ENCODE measurements around the gene RALB.
"Not testable (repeated sequence)": the region's sequence is repeated elsewhere in the genome, so short reads cannot be mapped to it uniquely, and the experiment has no call there.

Gene RALB

DNA sequence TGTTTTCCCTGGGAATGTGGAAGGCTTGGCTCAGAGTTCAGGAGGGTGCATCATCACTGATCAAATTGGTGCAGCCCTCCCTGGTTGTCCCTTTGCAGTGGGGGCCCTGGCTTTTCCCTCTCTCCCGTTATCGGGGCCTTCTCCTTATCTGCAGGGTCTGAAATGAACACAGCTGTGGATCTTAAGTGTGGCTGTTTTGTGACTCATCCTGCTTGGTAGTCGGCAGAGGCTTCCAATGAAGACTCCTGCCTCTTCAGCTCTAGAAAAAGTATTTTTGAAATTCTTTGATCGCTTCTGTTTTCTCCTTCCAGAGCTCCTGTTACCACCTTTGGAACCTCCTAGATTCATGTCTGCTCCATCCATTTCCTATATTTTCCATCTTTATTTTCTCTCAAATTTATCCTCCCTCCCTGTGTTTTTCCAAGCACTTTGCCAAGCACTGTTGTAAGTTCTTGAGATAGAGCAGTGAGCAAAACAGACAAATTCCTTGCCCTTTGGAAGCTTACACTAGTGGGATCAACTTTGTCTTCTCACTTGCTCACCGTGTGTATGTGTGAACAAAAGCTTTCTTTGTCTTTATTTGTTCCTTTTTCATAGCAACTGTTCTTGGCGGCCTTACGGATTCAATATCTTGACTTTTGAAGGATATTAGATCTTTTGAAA lies 45.7 kb downstream of the RALB start:
- no peak for DNase-seq

DNA sequence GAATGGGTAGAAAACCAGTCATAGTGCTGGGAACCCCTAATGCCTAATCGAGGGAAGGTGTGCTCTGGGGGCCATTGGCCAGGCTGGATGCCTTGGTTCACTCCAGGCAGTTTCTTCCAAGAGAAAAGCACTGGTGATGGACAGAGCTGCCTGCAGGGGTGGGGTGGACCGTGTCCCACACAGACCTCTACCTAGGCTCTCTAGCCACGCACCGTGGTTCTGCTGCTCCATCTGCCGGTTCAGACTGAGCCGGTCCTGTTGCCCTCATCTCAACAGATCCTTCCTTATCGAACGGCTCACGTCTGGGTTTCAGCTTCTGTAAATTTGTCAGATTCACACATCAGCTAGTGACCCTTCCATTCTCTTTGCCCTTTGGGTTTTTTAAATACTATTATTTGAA lies 46.4 kb downstream of the RALB start:
- DNase-seq: no peak

DNA sequence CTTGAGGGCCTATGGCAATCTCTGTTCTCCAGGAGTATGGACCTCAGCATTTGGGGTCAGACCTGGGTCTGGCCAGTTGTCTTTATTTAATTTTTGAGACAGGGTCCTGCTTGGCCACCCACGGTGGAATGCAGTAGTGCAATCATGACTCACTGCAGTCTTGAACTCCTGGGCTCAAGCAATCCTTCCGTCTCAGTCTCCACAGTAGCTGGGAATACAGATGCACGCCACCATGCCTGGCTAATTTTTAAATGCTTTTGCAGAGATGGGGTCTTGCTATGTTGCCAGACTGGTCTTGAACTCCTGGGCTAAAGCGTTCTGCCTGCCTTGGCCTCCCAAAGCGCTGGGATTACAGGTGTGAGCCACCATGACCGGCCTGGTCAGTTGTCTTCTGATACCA lies 46.9 kb downstream of the RALB start:
- DNase-seq: no peak

DNA sequence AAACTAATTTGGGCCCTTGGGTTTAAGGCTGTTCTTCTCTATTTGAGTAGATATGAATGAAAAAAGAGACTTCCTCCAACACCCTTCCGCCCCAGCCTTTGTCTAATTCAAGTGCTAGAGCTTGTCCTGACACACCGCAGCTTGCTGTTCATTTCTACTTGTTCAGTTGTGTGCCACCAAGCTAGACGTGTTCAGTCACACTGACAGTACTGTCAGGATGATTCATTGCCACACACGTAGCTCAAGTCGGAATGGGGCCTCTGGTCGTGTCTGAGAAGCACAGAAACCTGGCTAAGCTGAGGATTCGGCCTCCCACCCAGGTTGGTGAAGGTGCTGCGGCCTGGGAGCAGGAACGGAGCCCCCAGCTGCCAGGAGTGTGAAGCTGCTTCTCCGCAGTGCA lies 47.7 kb downstream of the RALB start:
- DNase-seq: no peak

DNA sequence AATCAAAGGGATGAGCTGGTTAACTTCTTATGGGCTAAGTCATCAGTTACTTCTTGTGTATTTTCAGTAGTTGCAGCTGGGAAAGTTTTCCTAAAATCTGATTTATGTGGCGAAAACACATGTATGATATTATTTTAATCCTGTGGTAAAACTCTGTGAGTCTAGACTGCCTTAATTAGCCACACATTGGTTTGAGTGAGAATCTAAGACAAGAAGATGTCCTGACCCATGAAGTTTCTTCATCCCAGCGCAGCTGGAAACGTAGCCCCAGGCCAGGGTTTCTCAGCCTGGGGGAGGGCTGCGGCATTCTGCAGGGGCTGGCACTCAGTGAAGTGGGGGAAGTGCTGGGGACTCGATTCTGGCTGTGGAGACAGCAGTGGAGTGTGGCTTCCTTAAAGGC lies 48.6 kb downstream of the RALB start:
- DNase-seq: no peak

DNA sequence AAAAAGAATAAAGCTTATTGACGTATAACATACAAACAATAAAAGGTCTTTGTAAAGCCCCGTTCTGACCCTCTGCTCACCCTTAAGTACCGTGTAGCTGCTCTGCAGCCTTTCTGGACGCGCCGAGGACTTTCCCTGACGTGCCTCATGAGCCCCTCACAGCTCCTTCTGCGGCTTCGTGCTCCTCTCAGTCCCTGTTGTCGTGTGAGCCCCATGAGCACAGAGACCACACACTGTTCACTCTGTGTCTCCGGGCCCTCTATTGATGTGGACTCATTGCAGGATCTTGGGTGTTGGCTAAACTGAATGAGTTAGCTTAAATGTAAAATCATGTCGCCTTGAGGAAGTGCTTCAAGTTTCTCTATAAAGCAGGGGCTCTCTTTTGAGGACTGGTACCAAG lies 49.6 kb downstream of the RALB start:
- no peak for DNase-seq

DNA sequence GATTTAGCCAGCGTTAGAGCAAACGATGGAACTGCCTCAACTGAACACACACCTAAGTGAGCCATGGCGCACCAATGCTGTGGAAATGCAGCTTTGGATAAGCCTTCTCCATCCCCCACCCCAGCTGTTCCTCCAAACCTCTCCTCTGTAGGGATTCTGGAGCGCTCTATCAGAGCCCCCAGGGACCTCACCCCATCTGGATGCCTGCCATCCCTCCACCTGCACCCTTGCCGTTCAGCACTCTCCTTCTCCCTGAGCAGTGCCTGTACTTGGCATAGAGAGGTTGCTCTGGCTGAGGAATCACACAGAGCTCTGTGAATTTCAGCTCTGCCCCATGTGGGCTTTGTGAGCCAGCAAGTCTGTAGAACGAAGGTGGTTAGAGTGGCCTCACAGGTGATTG lies 50.5 kb downstream of the RALB start:
- DNase-seq: no peak

DNA sequence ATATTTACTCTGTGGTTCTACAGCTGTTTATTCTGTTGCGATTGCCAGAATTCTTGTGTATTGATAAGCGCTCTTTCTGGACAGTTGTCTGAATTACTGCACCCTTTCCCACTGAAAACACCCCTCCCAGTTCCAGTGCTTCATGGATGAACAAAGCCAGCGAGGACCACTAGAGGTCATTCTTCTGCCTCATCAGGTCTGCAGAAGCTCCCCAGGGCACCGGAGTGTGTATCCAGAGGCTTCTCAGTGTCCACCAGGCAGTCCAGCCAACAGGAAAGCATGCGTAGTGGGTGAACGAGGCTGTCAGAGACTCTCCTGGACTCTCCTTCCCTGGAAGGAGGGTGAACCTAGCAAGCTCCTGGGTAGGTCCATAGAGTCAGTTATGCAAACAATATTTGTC lies 52.6 kb downstream of the RALB start:
- DNase-seq: no peak

DNA sequence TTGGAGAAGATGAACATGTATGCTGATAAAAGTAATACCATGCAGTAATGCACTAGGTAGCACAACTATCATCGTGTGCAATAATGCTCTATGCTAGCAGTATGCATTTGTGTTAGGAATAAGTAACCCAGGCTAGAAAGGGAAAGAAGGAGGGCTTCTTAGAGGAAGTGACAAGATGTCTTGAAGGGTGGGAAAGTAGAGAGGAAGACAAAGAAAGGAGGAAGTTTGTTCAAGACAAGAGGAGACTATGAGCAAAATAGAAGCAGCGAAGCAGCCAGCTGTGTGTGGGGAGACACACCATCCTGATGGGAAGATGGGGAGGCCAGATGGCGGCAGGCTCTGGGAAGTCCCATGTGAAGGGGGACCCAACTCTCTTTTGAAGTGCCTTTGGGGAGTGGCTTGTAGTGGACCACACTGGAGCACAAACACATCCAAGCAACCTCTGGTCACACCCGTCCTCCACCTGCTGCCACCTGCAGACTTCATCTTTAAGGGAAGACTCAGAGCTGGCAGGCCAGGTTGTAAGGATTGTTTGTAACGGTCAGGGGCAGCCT lies 53.4 kb downstream of the RALB start:
- no peak for DNase-seq

DNA sequence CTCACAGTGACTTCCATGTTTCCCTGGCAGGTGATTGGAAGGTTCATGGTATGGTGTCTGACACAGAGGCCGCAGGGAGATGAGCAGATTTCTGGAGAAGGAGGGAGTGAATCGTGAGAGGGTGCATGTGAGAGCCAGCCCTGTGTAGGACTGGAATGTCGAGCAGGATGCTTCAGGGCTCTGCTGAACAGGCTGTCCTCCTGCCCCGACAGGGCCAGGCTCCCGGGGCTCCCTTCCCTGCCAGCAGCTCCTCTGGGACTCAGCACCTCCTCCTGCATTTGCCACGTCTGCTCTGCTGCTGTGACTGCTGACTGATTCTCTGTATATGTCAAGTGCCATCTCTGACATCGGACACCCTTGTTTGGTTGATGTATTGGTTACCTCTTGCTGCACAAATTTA lies 54.8 kb downstream of the RALB start:
- no peak for DNase-seq

DNA sequence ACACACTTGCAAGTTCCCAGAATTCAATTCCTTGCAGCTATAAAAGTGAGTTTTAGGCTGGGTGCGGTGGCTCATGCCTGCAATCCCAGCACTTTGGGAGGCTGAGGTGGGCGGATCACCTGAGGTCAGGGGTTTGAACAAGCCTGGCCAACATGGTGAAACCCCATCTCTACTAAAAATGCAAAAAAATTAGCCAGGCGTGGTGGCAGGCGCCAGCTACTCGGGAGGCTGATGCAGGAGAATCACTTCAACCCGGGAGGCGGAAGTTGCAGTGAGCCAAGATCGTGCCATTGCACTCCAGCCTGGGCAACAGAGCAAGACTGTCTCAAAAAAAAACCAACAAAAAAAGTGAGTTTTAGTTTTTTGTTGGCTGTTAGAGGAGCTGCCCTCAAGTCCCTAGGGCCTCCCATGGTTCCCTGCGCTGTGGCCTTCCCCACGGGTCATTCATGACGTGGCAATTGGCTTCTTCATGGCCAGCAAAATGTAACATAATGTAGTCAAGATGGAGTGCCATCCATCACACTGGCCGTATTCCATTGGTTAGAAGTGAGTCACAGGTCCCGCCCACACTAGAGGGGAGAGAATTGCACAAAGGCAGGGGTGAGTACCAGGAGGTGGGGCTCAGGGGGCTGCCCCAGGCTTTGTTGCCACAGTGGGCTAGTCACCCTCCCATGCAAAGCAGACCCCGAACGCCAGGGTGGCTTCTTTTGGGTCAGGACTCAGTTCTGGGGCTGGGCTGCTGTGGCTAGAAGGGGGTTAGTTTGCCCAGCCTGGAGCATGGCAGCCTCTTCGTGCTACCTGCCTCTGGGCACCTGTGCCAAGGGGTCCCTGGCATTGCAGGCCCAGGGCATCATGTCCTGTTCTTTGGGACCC lies 55.6 kb downstream of the RALB start:
- peak; percentile 25 for DNase-seq

DNA sequence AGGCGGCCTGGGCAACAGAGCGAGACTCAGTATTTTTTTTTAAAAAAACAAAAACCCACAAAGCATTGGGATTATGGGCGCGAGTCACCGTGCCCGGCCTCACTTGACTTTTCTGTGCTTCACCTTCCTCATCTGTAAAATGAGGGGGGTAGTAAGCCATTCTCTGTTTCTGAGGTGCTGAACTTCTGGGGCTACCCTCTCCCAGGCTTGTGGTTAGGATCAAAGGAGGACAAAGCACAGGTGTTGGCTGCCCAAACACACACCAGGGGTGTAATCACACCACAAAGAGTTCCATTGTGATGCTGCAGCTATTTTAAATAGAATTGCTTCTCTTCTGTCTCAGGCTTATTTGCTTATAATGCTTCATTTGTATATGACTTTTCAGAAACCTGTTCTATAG lies 57.5 kb downstream of the RALB start:
- no peak for DNase-seq

DNA sequence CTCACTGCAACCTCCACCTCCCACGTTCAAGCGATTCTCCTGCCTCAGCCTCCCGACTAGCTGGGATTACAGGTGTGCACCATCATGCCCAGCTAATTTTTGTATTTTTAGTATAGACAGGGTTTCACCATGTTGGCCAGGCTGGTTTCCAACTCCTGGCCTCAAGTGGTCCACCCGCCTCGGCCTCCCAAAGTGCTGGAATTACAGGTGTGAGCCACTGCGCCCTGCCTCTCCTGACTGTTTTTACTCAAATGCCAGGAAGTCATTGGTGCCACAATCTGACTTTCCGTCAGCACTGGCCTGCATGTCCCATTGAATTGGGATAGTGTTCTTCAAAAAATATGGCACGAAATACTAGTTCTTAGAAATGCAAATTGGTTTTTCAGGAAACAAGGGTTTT lies 58.2 kb downstream of the RALB start:
- not testable (repeated sequence) for DNase-seq

DNA sequence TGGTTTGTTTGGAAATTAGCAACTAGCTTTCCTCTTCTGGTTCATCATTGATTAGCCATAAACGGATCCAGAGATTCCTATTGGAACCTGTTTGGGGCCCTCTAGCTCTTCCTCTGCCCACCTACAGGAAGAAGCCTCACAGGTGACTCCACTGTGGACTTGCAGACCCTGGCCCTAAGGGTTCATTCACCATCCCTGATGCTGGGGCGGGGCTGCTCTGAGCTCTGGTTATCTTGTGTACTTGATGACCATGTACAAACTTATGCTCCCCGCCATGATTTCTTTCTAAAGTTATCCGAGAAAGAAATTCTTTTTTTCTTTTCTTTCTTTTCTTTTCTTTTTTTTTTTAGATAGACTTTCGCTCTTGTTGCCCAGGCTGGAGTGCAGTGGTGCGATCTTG lies 59.4 kb downstream of the RALB start:
- DNase-seq: no peak

DNA sequence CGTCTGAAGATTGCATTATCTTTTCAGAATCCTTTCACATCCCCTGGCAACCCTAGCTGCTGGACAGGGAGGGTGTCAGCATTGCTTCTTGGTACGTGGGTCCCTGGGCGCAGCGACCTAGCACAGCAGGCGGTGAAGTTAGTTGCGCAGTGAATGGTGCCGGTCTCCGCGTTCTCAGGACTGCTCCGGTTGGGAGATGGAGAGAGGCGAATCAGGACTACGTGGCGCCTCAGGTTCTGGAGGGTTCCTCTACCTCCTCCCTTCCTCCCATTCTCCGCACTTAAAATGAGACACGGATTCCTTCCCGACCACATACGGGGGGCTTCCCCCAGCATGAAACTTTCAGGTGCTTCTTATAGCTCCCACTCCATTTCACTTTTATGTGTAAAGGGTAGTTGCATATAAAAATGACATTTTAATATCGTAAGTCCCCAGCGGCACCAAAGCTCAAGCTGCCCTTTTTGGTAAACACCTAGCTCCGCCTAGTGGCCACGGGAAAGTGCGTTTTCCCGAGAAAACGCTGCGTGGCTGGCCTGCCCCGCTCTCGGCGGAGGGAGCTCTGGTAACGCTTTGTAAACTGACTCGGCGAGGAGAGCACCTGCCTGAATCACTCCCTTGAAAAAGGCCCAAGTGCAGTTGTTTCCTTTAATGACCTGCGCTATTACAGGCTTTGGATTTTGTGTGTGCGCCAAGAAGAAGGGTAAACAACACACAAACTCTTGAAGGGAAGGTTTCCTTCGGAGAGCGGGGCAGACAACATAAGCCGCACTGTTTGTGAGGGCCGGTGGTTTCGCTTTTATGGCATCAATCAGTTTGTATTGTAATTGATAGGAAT lies 60.4 kb downstream of the RALB start:
- DNase-seq: peak; percentile 88

DNA sequence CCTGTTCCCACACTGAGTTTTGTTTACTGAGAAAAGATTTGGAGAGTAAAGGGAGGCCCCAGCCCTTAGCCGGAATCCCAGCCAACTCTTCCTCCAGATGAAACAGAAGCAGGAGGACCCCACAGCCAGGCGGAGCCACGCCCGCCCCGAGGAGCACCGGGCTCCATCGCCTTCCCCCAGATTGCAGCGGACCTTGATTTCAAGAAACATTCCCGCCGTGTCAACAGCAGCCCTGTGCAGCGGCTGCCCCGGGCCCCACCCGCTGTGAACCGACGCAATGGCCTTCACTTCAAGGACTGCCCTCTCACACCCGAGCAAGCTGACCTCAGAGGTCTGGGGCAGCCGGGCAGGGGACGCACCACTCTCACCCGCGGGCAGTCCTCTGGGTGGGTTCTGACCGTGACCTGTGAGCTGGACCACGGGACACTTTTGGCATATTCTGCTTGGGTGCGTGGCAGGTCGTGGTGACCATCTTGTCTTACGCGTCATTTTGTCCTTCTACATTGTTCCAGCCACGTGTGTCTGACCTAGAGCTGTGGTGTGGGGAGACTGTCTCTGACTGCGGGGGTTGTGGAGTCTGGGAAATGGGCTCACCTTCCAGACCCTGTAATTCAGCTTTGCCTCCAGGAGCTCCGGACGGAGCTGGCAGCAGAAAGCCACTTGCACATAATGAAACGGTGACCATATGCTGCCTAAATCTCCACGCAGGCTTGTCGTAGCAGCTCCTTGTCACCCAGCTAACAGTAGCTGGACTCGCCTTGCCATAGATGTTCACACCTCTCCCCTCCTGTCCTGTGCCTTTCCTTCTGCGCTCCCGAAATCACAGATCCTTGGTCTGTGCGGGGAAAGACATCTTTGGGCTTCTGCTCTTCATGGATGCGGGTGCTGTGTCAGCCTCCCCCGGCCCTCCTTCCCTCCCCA lies 61.3 kb downstream of the RALB start:
- DNase-seq: no peak

DNA sequence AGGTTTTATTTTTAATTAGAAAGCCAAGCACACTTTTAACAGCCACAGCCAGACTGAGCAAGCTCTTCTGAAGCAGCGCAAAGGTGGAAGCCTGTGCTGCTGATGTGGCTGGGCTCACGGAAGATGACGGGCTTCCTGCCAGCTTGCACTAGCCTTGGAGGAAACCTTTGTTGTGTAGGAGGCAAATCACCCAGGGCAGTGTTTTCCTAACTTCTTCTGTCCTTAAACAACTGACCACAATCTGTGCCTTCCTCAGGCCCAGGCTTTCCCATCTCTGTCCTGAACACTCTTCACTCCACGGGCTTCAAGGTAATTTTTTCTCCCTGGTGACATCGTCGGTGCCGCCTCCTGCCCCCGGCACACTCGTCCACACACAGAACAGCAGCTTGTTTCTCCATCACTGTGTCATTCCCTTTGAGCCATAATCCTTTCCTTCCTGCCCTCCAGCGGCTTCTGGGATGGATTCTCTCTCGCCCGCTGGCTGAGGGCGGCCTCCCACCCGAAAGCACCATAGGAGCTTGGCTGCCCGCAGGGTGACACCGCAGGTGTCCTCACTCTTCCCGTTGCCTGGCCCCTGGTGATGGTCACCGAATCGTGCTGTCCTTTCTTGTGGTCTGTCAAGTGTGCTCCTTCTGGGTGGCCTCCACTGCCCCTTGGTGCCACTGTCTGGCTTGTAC lies 62.2 kb downstream of the RALB start:
- peak; percentile 31 for DNase-seq

DNA sequence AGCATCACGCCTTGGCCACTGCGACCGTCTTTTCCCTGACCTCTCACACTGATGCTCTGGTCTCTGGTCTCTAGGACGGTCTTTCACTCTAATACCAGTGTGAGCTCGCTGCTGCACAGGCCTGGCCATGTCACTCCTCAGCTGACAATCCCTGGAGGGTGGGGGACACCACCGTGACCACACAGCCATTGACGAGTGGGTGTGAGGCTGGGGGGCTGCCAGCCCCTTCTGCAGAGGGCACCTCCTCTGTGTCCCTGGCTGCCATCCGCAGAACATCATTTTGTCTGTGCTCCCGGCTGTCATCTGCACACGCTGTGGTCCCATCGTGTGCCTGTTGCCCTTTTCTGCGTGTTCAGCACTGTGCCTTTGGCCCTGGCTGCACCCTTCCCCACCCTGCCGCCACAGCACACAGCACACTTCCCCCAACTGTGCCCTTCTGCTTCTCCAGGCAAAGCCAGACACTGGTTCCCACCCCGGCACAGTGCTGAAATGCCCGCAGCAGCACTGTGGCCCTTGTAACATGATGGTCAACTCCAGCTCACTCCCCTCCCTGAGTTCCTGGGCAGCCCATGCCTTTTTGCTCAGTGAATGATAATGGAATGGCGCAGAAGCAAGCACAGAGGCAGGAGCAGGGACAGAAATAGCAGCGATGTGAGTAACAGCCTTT lies 62.8 kb downstream of the RALB start:
- no peak for DNase-seq

DNA sequence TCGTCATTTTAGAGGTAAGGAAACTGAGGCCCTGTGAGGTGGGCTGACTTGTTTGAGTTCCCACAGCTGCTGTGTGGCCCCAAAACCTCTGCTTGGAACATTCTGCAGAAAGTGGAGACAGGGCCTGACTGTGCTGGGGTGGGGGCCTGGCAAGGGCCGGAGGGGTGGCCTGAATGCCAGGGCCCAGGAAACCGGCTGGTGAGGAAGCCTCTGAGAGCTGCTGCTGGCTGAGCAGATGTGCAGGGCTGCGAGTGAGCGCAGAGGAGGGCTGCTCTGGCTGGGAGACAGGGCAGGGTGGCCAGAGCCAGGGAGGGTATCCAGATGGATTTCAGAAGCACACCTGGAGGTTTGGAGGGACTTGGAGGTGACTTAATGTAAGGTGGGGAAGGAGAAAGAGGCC lies 63.4 kb downstream of the RALB start:
- no peak for DNase-seq

DNA sequence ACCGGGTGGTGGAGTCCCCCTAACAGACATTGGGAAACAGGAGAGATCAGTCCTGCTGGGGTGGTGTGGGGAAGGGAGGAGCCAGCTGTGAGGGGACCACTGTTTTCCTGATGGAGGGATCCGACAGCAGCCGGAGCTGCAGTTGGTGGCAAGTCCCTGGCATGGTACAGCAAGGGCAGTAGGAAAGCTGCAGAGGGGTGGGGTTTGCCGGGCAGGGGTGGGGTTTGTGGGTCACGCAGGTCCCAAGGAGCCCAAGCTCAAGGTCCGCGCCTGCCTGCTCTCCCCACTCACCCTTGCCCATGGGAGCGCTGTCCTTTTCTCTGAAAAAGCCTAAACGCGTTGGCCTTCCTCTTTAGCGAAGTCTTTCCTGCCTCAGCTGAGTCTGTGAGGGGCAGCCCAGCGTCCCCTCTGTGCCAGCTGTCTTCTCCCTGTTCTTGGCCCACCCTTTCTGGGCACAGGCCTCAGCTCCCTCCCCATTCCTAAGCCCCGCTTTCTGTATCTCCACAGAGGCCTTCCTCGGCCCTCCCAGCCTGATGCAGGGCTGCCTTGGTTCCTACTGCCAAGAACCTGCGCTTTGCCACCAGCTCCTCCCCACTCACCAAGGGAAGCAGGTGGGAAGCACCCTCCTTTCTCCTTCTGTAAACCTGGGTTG lies 64.0 kb downstream of the RALB start:
- no peak for DNase-seq

DNA sequence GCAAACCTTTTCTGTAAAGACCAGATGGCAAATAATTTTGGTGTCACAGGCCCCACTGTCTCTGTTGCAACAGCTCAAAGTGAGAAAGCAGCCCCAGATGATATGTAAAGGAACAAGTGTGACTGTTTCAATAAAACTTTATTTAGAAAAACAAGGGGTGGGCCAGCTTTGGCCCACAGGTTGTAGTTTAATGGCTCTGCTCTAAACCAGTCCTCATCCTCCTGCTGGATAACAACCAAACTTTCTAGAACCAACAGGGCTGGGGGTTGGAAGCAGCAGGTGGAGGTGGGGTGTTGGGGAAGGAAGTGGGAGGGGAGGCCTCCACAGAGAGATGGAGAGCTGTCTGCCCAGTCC lies 64.5 kb downstream of the RALB start:
- no peak for DNase-seq

Measured in activated CD4-positive, alpha-beta T cell treated with anti-CD3 and anti-CD28 coated beads for 48 hours (primary cell).